Measurements from ENCODE around the gene SLC4A8. TPM values are rescaled to one million over a fixed set of nuclear protein-coding genes. Genes with fewer than 3 reads are reported as not detected.

SLC4A8 gene
- total and polyA plus RNA-seq, 7 donors, result under 0.01 to 3.0 (median 0.71) TPM

DNA sequence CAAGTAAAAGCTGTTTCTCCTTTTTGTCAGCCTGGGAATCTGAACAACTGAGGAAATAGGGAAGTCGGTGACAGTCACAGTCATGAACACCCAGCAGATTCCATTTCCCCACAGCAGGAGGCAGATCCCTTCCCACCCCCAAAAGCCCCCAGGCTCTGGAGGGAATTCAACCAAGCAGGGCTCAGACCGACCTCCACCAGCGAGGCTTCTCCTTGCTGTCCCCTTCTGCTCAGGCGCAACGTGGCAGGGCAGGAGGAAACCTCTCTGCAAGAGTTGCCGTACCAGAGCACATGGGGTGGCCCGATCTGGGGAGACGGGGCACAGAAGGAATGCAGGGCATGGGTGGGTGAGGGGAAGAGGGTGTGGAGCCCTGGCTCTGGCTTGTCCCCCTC lies 33.7 kb upstream of the SLC4A8 start:
- TF ChIP-seq, protein P1, sequence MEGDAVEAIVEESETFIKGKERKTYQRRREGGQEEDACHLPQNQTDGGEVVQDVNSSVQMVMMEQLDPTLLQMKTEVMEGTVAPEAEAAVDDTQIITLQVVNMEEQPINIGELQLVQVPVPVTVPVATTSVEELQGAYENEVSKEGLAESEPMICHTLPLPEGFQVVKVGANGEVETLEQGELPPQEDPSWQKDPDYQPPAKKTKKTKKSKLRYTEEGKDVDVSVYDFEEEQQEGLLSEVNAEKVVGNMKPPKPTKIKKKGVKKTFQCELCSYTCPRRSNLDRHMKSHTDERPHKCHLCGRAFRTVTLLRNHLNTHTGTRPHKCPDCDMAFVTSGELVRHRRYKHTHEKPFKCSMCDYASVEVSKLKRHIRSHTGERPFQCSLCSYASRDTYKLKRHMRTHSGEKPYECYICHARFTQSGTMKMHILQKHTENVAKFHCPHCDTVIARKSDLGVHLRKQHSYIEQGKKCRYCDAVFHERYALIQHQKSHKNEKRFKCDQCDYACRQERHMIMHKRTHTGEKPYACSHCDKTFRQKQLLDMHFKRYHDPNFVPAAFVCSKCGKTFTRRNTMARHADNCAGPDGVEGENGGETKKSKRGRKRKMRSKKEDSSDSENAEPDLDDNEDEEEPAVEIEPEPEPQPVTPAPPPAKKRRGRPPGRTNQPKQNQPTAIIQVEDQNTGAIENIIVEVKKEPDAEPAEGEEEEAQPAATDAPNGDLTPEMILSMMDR (IDR thresholded peaks at IDR 0.05), result no peak
- TF ChIP-seq EP300 (IDR thresholded peaks at IDR 0.05), result no peak
- TF ChIP-seq POLR2AphosphoS5 (IDR thresholded peaks at IDR 0.05), result no peak
- no peak for TF ChIP-seq POLR2A (IDR thresholded peaks at IDR 0.05)
- no peaks in the 10 kb centered on the region for H3K9me3 ChIP-seq
- H3K27me3 ChIP-seq, result peaks cover 15 to 31% (median 17%) of the 10 kb centered on the region in 3 donors
- intact Hi-C loops (cut with DNase I), result no loop called here
- DNase-seq, result no peak
- peak overlapping the region in 3 of 4 donors; percentile 37 to 53 (median 48) for H3K4me3 ChIP-seq
- H3K4me1 ChIP-seq, result peaks cover 0 to 17% (median 14%) of the 10 kb centered on the region in 4 donors
- H3K36me3 ChIP-seq, result no peaks in the 10 kb centered on the region
- H3K27ac ChIP-seq, result peak overlapping the region in 2 of 4 donors; percentile 14 to 38
- WGBS, 2 donors, result 4 to 10% methylated on average over 8 of the region's 8 CpGs

GRCh38 chr12:51391283-51392123 lies 33.1 kb upstream of the SLC4A8 start, which contains the start of gene GALNT6:
GALNT6 (minus strand) TSS chr12:51391406; CDS start chr12:51379781, 11,625 bp downstream.
- DNase-seq, result no peak
- Histone ChIP-seq H3K27ac (peak within 1 kb of the TSS in 2 of 4 donors; percentile 14 to 38), H3K9me3 (no peaks in the 10 kb centered on the region), H3K27me3 (peaks cover 15 to 31% (median 17%) of the 10 kb centered on the region in 3 donors), H3K36me3 (no peaks in the 10 kb centered on the region), H3K4me3 (peak within 1 kb of the TSS; percentile 18 to 53 (median 42)), H3K4me1 (peaks cover 0 to 17% (median 14%) of the 10 kb centered on the region in 4 donors)
- 0 to 1% methylated on average over 73 of the region's 73 CpGs for WGBS, 2 donors
- intact Hi-C loops (cut with DNase I), result no loop called here
- TF ChIP-seq POLR2AphosphoS5 (IDR thresholded peaks at IDR 0.05), result no peak
- TF ChIP-seq EP300 (IDR thresholded peaks at IDR 0.05), result no peak
- TF ChIP-seq, protein P1 (IDR thresholded peaks at IDR 0.05), result no peak

GRCh38 chr12:51392556-51393237 lies 31.9 kb upstream of the SLC4A8 start:
- intact Hi-C loops (cut with DNase I), result no loop called here
- Histone ChIP-seq H3K9me3 (no peaks in the 10 kb centered on the region), H3K4me3 (peak overlapping the region in 2 of 4 donors; percentile 37 to 53), H3K36me3 (no peaks in the 10 kb centered on the region), H3K27me3 (peaks cover 15 to 31% (median 17%) of the 10 kb centered on the region in 3 donors), H3K4me1 (peaks cover 0 to 17% (median 14%) of the 10 kb centered on the region in 4 donors), H3K27ac (no peak overlapping the region)
- no peak for DNase-seq
- 28 to 41% methylated on average over 22 of the region's 22 CpGs for WGBS, 2 donors
- TF ChIP-seq EP300 (IDR thresholded peaks at IDR 0.05) (no peak), POLR2A (IDR thresholded peaks at IDR 0.05) (no peak), POLR2AphosphoS5 (IDR thresholded peaks at IDR 0.05) (no peak)

GRCh38 chr12:51393676-51394545 lies 30.7 kb upstream of the SLC4A8 start:
- peak in 1 of 4 donors; percentile 31 for TF ChIP-seq POLR2AphosphoS5 (IDR thresholded peaks at IDR 0.05)
- no peak for TF ChIP-seq POLR2A (IDR thresholded peaks at IDR 0.05)
- TF ChIP-seq, protein P1 (IDR thresholded peaks at IDR 0.05), result no peak
- peaks cover 15 to 43% (median 17%) of the 10 kb centered on the region in 3 donors for H3K27me3 ChIP-seq
- H3K4me3 ChIP-seq, result no peak overlapping the region
- DNase-seq, result no peak
- H3K36me3 ChIP-seq, result no peaks in the 10 kb centered on the region
- intact Hi-C loops (cut with DNase I), result no loop called here
- WGBS, 2 donors, result 77 to 84% methylated on average over 14 of the region's 14 CpGs
- H3K4me1 ChIP-seq, result peaks cover 0 to 17% (median 14%) of the 10 kb centered on the region in 4 donors
- no peaks in the 10 kb centered on the region for H3K9me3 ChIP-seq
- no peak overlapping the region for H3K27ac ChIP-seq
